Lower leg skin (tissue), 4 donors: ENCODE results near the gene TUT4. TPM values are rescaled to one million over a fixed set of nuclear protein-coding genes. Genes with fewer than 3 reads are reported as not detected.

Experiments used
- DNase-seq, 2 donors: peaks; one replicate each; pipeline ENCODE4 v3.0.0-alpha.2; 2019; ENCODE audit warnings: low spot score in 2 of 2
- H3K4me3 ChIP-seq: fragments of 200-600 bp; sonication (generic); 2 replicates; pipeline ENCODE4 v1.5.1; 2017; ENCODE audit warnings: mild to moderate bottlenecking, low read depth; ENCODE audit not compliant: poor library complexity, severe bottlenecking
- CTCF ChIP-seq, 3 donors: fragments of 450-650 bp; IDR thresholded peaks; one replicate each; pipeline ENCODE4 v1.5.1; 2016; ENCODE audit warnings: antibody characterized with exemption in 3 of 3, mild to moderate bottlenecking in 3 of 3, moderate library complexity in 2 of 3
- POLR2A ChIP-seq, 2 donors: fragments of 450-650 bp; IDR thresholded peaks; one replicate each; pipeline ENCODE4 v1.6.1; 2016 to 2017; ENCODE audit warnings: antibody characterized with exemption in 2 of 2, mild to moderate bottlenecking in 1 of 2, moderate library complexity in 1 of 2
- WGBS, 2 donors: methylation state at CpG; one replicate each; pipeline ENCODE4 v1.1.5; 2018; 5-methylcytosine and 5-hydroxymethylcytosine counted together
- intact Hi-C: fragments of 100-400 bp; cut with DNase I; formaldehyde crosslinking; loops from one replicate; pipeline ENCODE4 v1.15.0; 2023; ENCODE audit warnings: low total_unique reads
- total RNA-seq, 4 donors: library from RNA; depleted of rRNA; stranded (reverse); fragments of >200 nt; gene quantifications; one replicate each; pipeline ENCODE4 v1.1.0, GENCODE V29; 2016

The TUT4 gene
- total RNA-seq, 4 donors from 2014 or later = 36.8 to 94.0 (median 52.0) TPM

- no peak for DNase-seq
- H3K4me3 ChIP-seq = no peak overlapping the region
- TF ChIP-seq POLR2A (IDR thresholded peaks at IDR 0.05) (no peak), CTCF (IDR thresholded peaks at IDR 0.05) (no peak)
- 96 to 97% methylated on average over 5 of the region's 5 CpGs for WGBS, 2 donors
- intact Hi-C loops = no loop called here
Measured at GRCh38 chr1:52546852-52547251, 6.0 kb downstream of the TUT4 start.

GRCh38 chr1:52544665-52545525 lies 8.0 kb downstream of the TUT4 start:
- DNase-seq = no peak
- intact Hi-C loops = no loop called here
- 96 to 98% methylated on average over 8 of the region's 8 CpGs for WGBS, 2 donors
- TF ChIP-seq CTCF (IDR thresholded peaks at IDR 0.05) = no peak
- no peak for TF ChIP-seq POLR2A (IDR thresholded peaks at IDR 0.05)
- H3K4me3 ChIP-seq = no peak overlapping the region

- DNase-seq = no peak
- H3K4me3 ChIP-seq = no peak overlapping the region
- intact Hi-C loops = no loop called here
- TF ChIP-seq CTCF (IDR thresholded peaks at IDR 0.05) (no peak), POLR2A (IDR thresholded peaks at IDR 0.05) (no peak)
- 94 to 97% methylated on average over 5 of the region's 5 CpGs for WGBS, 2 donors
Measured at GRCh38 chr1:52542085-52542688, 10.7 kb downstream of the TUT4 start.

- TF ChIP-seq CTCF (IDR thresholded peaks at IDR 0.05) (no peak), POLR2A (IDR thresholded peaks at IDR 0.05) (no peak)
- intact Hi-C loops = no loop called here
- WGBS, 2 donors = 100% methylated on average over 2 of the region's 2 CpGs
- no peak for DNase-seq
- no peak overlapping the region for H3K4me3 ChIP-seq
Measured at GRCh38 chr1:52534928-52535764, 17.7 kb downstream of the TUT4 start.

- no peak overlapping the region for H3K4me3 ChIP-seq
- intact Hi-C loops = no loop called here
- TF ChIP-seq CTCF (IDR thresholded peaks at IDR 0.05) = no peak
- no peak for TF ChIP-seq POLR2A (IDR thresholded peaks at IDR 0.05)
- 95% methylated on average over 9 of the region's 9 CpGs for WGBS, 2 donors
- no peak for DNase-seq
Measured at GRCh38 chr1:52533713-52534112, 19.2 kb downstream of the TUT4 start.
